Neural cell (in vitro differentiated cells): Measurements from ENCODE around the gene SLC25A21. TPM values are rescaled to one million over a fixed set of nuclear protein-coding genes. Genes with fewer than 3 reads are reported as not detected.

Experiments
- H2AFZ ChIP-seq: fragments of 200-600, 300-800 bp; sonication (generic), shearing (Covaris generic); 2 replicates; pipeline ENCODE4 v1.6.0; 2014; ENCODE audit warnings: low read depth, mild to moderate bottlenecking, antibody characterized with exemption, low read length, moderate library complexity
- H3F3A ChIP-seq: fragments of 200-600 bp; shearing (Covaris generic); 2 replicates; pipeline ENCODE4 v1.6.1; 2016; ENCODE audit warnings: mild to moderate bottlenecking, moderate library complexity, mixed read lengths, antibody characterized with exemption, low read length; ENCODE audit not compliant: insufficient read depth, poor library complexity, severe bottlenecking
- H3K27ac ChIP-seq: fragments of 200-600, 300-800 bp; sonication (generic), shearing (Covaris generic); 2 replicates; pipeline ENCODE4 v1.5.1; 2014; ENCODE audit warnings: mild to moderate bottlenecking, low read length, moderate library complexity
- H3K27me3 ChIP-seq: fragments of 300-800, 200-600 bp; sonication (generic), shearing (Covaris generic); 2 replicates; pipeline ENCODE4 v1.6.0; 2014; ENCODE audit warnings: mild to moderate bottlenecking, low read depth, low read length, moderate library complexity; ENCODE audit not compliant: insufficient read depth
- H3K36me3 ChIP-seq: fragments of 300-800, 200-600 bp; sonication (generic), shearing (Covaris generic); 2 replicates; pipeline ENCODE4 v1.5.1; 2014; ENCODE audit warnings: mild to moderate bottlenecking, antibody characterized with exemption, low read length, moderate library complexity; ENCODE audit not compliant: insufficient read depth
- H3K4me2 ChIP-seq: fragments of 300-800, 200-600 bp; sonication (generic), shearing (Covaris generic); 2 replicates; pipeline ENCODE4 v1.6.0; 2014; ENCODE audit warnings: mild to moderate bottlenecking, low read length
- H3K4me3 ChIP-seq: fragments of 300-800, 200-600 bp; sonication (generic), shearing (Covaris generic); 2 replicates; pipeline ENCODE4 v1.5.1; 2014; ENCODE audit warnings: mild to moderate bottlenecking, low read length, moderate library complexity
- H3K79me2 ChIP-seq: fragments of 200-600 bp; shearing (Covaris generic); replicated peaks from 2 replicates; pipeline ENCODE4 v1.6.0; 2014; ENCODE audit warnings: mild to moderate bottlenecking, low read length, moderate library complexity; ENCODE audit not compliant: insufficient read depth
- H3K9ac ChIP-seq: fragments of 300-800, 200-600 bp; sonication (generic), shearing (Covaris generic); 2 replicates; pipeline ENCODE4 v1.6.1; 2016; ENCODE audit warnings: mild to moderate bottlenecking, low read length, mixed read lengths
- H3K9me2 ChIP-seq: fragments of 200-600 bp; shearing (Covaris generic); 2 replicates; pipeline ENCODE4 v1.6.1; 2016; ENCODE audit warnings: mild to moderate bottlenecking, low read length, mixed read lengths; ENCODE audit not compliant: insufficient read depth
- H3K9me3 ChIP-seq: fragments of 200-600, 300-800 bp; sonication (generic), shearing (Covaris generic); 2 replicates; pipeline ENCODE4 v1.6.1; 2016; ENCODE audit warnings: mild to moderate bottlenecking, mixed run types, low read length, moderate library complexity, mixed read lengths
- H4K20me1 ChIP-seq: fragments of 200-600 bp; shearing (Covaris generic); 2 replicates; pipeline ENCODE4 v1.6.1; 2016; ENCODE audit warnings: mild to moderate bottlenecking, mixed run types; ENCODE audit not compliant: insufficient read depth
- CTCF ChIP-seq: fragments of 450-650 bp; IDR thresholded peaks from 2 replicates; pipeline ENCODE4 v1.5.1; 2014; ENCODE audit warnings: antibody characterized with exemption, mild to moderate bottlenecking, moderate library complexity; ENCODE audit not compliant: poor library complexity, severe bottlenecking
- EP300 ChIP-seq: fragments of 450-650 bp; conservative IDR thresholded peaks from 2 replicates; pipeline ENCODE4 v1.6.1; 2014; ENCODE audit warnings: antibody characterized with exemption, mild to moderate bottlenecking, moderate library complexity; ENCODE audit not compliant: poor library complexity, severe bottlenecking
- EZH2 ChIP-seq: fragments of 200-600, 300-800 bp; shearing (Covaris generic), sonication (generic); IDR thresholded peaks from 2 replicates; pipeline ENCODE4 v1.6.1; 2014; ENCODE audit warnings: antibody characterized with exemption, low read length, borderline replicate concordance, mild to moderate bottlenecking; ENCODE audit not compliant: insufficient read depth, poor library complexity, severe bottlenecking
- MXI1 ChIP-seq: fragments of 450-650 bp; conservative IDR thresholded peaks from 2 replicates; pipeline ENCODE4 v1.6.1; 2014; ENCODE audit warnings: antibody characterized with exemption, mild to moderate bottlenecking; ENCODE audit not compliant: poor library complexity, severe bottlenecking
- POLR2AphosphoS5 ChIP-seq: IDR thresholded peaks from 2 replicates; pipeline ENCODE4 v1.6.1; 2012
- RAD21 ChIP-seq: fragments of 450-650 bp; conservative IDR thresholded peaks from 2 replicates; pipeline ENCODE4 v1.6.1; 2014; ENCODE audit warnings: antibody characterized with exemption, mild to moderate bottlenecking, moderate library complexity
- REST ChIP-seq: IDR thresholded peaks from 2 replicates; pipeline ENCODE4 v1.6.1; 2012; ENCODE audit warnings: borderline replicate concordance
- SMC3 ChIP-seq: fragments of 450-650 bp; conservative IDR thresholded peaks from 2 replicates; pipeline ENCODE4 v1.6.1; 2014; ENCODE audit warnings: antibody characterized with exemption, mild to moderate bottlenecking, moderate library complexity; ENCODE audit not compliant: poor library complexity
- TAF1 ChIP-seq: IDR thresholded peaks from 2 replicates; pipeline ENCODE4 v1.6.1; 2012; ENCODE audit warnings: low read depth
- polyA plus RNA-seq: library from polyadenylated mRNA; depleted of rRNA; stranded (reverse); fragments of >200 nt; gene quantifications from 2 replicates; pipeline ENCODE4 v1.2.3, GENCODE V29; 2014

Gene SLC25A21
- polyA plus RNA-seq, 1 donor from 2014 or later, result 0.35 TPM

DNA sequence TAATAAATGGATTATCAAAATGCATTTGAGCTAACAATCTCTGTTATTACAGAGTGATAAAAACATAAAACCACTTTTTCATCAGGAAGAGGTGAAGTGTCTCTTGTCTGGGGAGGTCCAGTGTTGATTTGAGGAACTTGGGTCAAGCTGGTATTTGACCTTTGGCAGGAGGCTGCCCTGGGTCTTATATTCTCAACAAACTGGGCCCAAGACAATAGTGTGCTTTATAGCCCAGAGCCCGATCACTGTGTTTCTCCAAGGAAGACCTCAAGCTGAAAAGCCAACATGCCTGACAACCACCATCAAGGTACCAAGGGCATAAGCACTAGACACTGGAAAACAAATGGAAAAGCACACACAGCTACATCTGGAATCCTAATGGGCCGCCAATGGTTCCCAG lies 137.0 kb downstream of the SLC25A21 start:
- Histone ChIP-seq H3K27me3 (no peaks in the 10 kb centered on the region), H3K79me2 (no peaks in the 10 kb centered on the region), H2AFZ (no peak overlapping the region), H3K4me2 (no peak overlapping the region), H3K9me2 (no peaks in the 10 kb centered on the region), H3K4me3 (no peak overlapping the region), H3F3A (no peaks in the 10 kb centered on the region), H4K20me1 (no peaks in the 10 kb centered on the region), H3K36me3 (no peaks in the 10 kb centered on the region), H3K9ac (no peak overlapping the region), H3K27ac (no peak overlapping the region), H3K9me3 (no peaks in the 10 kb centered on the region)
- no peak for TF ChIP-seq REST
- TF ChIP-seq TAF1, result no peak
- no peak for TF ChIP-seq MXI1
- TF ChIP-seq EP300, result no peak
- TF ChIP-seq EZH2, result no peak
- TF ChIP-seq RAD21, result no peak
- no peak for TF ChIP-seq CTCF
- TF ChIP-seq SMC3, result no peak
- no peak for TF ChIP-seq POLR2AphosphoS5

GRCh38 chr14:37034410-37035285 lies 137.8 kb downstream of the SLC25A21 start:
- no peaks in the 10 kb centered on the region for H4K20me1 ChIP-seq
- no peaks in the 10 kb centered on the region for H3K36me3 ChIP-seq
- no peaks in the 10 kb centered on the region for H3F3A ChIP-seq
- no peaks in the 10 kb centered on the region for H3K9me2 ChIP-seq
- H3K4me3 ChIP-seq, result no peak overlapping the region
- no peak overlapping the region for H3K9ac ChIP-seq
- H3K4me2 ChIP-seq, result no peak overlapping the region
- H3K9me3 ChIP-seq, result no peaks in the 10 kb centered on the region
- TF ChIP-seq EP300 (no peak), CTCF (no peak), TAF1 (no peak), MXI1 (no peak), POLR2AphosphoS5 (no peak), REST (no peak), RAD21 (no peak), SMC3 (no peak), EZH2 (no peak)
- H3K27me3 ChIP-seq, result no peaks in the 10 kb centered on the region
- H3K27ac ChIP-seq, result no peak overlapping the region
- H3K79me2 ChIP-seq, result no peaks in the 10 kb centered on the region
- H2AFZ ChIP-seq, result no peak overlapping the region
